SU-DHL-6 (cell line): Measurements from ENCODE around the gene KCNH1.

Source experiments
- H2AFZ ChIP-seq: fragments of 200-600 bp; sonication (generic); 2 replicates; pipeline ENCODE4 v1.6.1; 2014; ENCODE audit warnings: low read depth, mild to moderate bottlenecking, moderate library complexity, mixed read lengths, antibody characterized with exemption, low read length; ENCODE audit not compliant: severe bottlenecking
- H3F3A ChIP-seq: fragments of 200-600 bp; shearing (Covaris generic); 2 replicates; pipeline ENCODE4 v1.6.0; 2016; ENCODE audit warnings: antibody characterized with exemption, mild to moderate bottlenecking; ENCODE audit not compliant: insufficient read depth
- H3K27ac ChIP-seq: fragments of 200-600 bp; sonication (generic); 2 replicates; pipeline ENCODE4 v1.5.1; 2016; ENCODE audit warnings: low read depth, mild to moderate bottlenecking, low read length, moderate library complexity, mixed read lengths
- H3K27me3 ChIP-seq: fragments of 200-600 bp; sonication (generic), shearing (Covaris generic); 2 replicates; pipeline ENCODE4 v1.6.0; 2014; ENCODE audit warnings: mild to moderate bottlenecking, low read length
- H3K36me3 ChIP-seq: fragments of 200-600 bp; sonication (generic); 2 replicates; pipeline ENCODE4 v1.6.1; 2014; ENCODE audit warnings: mild to moderate bottlenecking, low read length, mixed read lengths
- H3K4me2 ChIP-seq: fragments of 300-600, 200-600 bp; shearing (Covaris generic), sonication (generic); 2 replicates; pipeline ENCODE4 v1.6.0; 2014; ENCODE audit warnings: low read length, low read depth, mild to moderate bottlenecking; ENCODE audit not compliant: poor library complexity, severe bottlenecking
- H3K4me3 ChIP-seq: fragments of 200-600 bp; sonication (generic); 2 replicates; pipeline ENCODE4 v1.5.1; 2014; ENCODE audit warnings: antibody characterized with exemption, low read length, mild to moderate bottlenecking, mixed read lengths; ENCODE audit not compliant: insufficient read depth, poor library complexity, severe bottlenecking
- H3K79me2 ChIP-seq: fragments of 200-600 bp; sonication (generic); 2 replicates; pipeline ENCODE4 v1.6.1; 2014; ENCODE audit warnings: mild to moderate bottlenecking, low read length, moderate library complexity; ENCODE audit not compliant: insufficient read depth
- H3K9ac ChIP-seq: fragments of 200-600 bp; sonication (generic); 2 replicates; pipeline ENCODE4 v1.7.0; 2014; ENCODE audit warnings: mild to moderate bottlenecking, low read length
- H3K9me2 ChIP-seq: fragments of 200-600 bp; sonication (generic); replicated peaks from 2 replicates; pipeline ENCODE4 v1.6.1; 2014; ENCODE audit warnings: low read length; ENCODE audit not compliant: insufficient read depth
- H3K9me3 ChIP-seq: fragments of 200-600 bp; sonication (generic); 2 replicates; pipeline ENCODE4 v1.6.1; 2014; ENCODE audit warnings: low read length, mixed read lengths; ENCODE audit not compliant: insufficient read depth
- H4K20me1 ChIP-seq: fragments of 200-600 bp; sonication (generic); 2 replicates; pipeline ENCODE4 v1.6.1; 2014; ENCODE audit warnings: low read depth, mild to moderate bottlenecking, antibody characterized with exemption, low read length, moderate library complexity, mixed read lengths
- EZH2phosphoT487 ChIP-seq: fragments of 200-600 bp; sonication (generic), shearing (Covaris generic); conservative IDR thresholded peaks from 2 replicates; pipeline ENCODE4 v1.6.1; 2018; ENCODE audit warnings: mild to moderate bottlenecking, antibody characterized with exemption, low read length, moderate library complexity, mixed read lengths
- TF ChIP-seq, protein P1 (sequence below): fragments of 200-600 bp; sonication (generic); IDR thresholded peaks from one replicate; pipeline ENCODE4 v1.5.1; 2017; ENCODE audit warnings: antibody characterized with exemption, mild to moderate bottlenecking, low read length, moderate library complexity; ENCODE audit not compliant: insufficient read depth, poor library complexity, severe bottlenecking

Gene KCNH1

GRCh38 chr1:210723646-210724045 is 410.3 kb downstream of the KCNH1 start:
- Histone ChIP-seq H3F3A (no peaks in the 10 kb centered on the region), H3K27ac (no peak overlapping the region), H3K4me3 (no peak overlapping the region), H2AFZ (no peak overlapping the region), H4K20me1 (no peaks in the 10 kb centered on the region), H3K79me2 (no peaks in the 10 kb centered on the region), H3K4me2 (no peak overlapping the region), H3K27me3 (no peaks in the 10 kb centered on the region), H3K36me3 (no peaks in the 10 kb centered on the region), H3K9me3 (no peaks in the 10 kb centered on the region), H3K9me2 (no peaks in the 10 kb centered on the region), H3K9ac (no peak overlapping the region)
- TF ChIP-seq, protein P1, sequence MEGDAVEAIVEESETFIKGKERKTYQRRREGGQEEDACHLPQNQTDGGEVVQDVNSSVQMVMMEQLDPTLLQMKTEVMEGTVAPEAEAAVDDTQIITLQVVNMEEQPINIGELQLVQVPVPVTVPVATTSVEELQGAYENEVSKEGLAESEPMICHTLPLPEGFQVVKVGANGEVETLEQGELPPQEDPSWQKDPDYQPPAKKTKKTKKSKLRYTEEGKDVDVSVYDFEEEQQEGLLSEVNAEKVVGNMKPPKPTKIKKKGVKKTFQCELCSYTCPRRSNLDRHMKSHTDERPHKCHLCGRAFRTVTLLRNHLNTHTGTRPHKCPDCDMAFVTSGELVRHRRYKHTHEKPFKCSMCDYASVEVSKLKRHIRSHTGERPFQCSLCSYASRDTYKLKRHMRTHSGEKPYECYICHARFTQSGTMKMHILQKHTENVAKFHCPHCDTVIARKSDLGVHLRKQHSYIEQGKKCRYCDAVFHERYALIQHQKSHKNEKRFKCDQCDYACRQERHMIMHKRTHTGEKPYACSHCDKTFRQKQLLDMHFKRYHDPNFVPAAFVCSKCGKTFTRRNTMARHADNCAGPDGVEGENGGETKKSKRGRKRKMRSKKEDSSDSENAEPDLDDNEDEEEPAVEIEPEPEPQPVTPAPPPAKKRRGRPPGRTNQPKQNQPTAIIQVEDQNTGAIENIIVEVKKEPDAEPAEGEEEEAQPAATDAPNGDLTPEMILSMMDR: no peak
- no peak for TF ChIP-seq EZH2phosphoT487

DNA sequence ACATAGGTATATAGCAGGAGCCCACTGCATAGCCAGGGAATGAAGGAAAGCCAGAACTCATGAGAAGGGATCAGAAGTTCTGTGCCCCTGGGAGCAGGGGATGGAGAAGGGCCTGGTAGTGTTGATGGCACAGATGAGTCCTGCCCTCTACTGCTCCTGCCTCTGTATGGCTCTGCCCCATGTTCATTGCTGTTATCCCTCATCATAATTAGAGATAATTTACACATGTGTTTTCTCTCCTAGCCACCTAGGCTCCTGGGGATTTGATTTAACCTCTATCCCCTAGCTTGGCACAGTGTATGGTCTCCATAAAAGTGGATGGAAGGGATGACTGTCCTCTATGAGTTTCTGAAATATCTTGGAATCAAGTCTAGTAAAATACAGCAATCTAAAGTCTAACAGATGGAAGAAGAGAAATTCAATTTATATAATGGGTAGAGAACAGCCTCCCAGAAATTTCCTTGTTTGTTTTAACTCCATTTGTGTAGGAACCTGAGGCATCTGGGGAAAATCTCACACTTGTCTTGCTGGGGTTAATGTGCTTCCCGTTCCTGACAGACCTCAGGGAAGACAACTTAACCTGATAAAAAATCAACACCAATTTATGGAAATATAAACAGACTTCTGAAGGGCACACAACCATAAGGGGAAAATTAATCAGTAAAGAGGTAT is 411.4 kb downstream of the KCNH1 start:
- no peak for TF ChIP-seq EZH2phosphoT487
- TF ChIP-seq, protein P1: no peak
- no peaks in the 10 kb centered on the region for H3K36me3 ChIP-seq
- H4K20me1 ChIP-seq: no peaks in the 10 kb centered on the region
- no peaks in the 10 kb centered on the region for H3K79me2 ChIP-seq
- H3K9ac ChIP-seq: no peak overlapping the region
- H3K9me3 ChIP-seq: no peaks in the 10 kb centered on the region
- H3K27ac ChIP-seq: no peak overlapping the region
- no peak overlapping the region for H3K4me2 ChIP-seq
- H3F3A ChIP-seq: no peaks in the 10 kb centered on the region
- no peaks in the 10 kb centered on the region for H3K27me3 ChIP-seq
- H3K9me2 ChIP-seq: no peaks in the 10 kb centered on the region
- H3K4me3 ChIP-seq: no peak overlapping the region
- no peak overlapping the region for H2AFZ ChIP-seq

DNA sequence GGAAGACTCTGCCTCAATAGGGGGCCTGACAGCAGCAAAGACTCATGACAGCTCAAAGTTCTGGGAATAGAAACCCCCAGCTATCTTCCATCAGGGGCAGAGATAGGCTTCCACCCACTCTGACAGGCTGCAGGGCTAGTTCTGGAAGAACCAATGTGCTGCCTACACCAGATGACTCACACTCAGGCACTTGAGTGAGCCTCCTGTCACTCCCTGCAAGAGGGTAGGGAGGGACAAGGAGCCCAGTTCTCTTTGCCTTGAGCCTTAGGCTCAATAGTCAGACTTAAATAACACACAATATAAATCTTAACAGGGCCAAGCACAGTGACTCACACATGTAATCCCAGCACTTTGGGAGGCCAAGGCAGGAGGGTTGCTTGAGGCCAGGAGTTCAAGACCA is 418.9 kb downstream of the KCNH1 start:
- H3K36me3 ChIP-seq: no peaks in the 10 kb centered on the region
- no peaks in the 10 kb centered on the region for H3K27me3 ChIP-seq
- H3F3A ChIP-seq: no peaks in the 10 kb centered on the region
- H3K9me3 ChIP-seq: no peaks in the 10 kb centered on the region
- H4K20me1 ChIP-seq: no peaks in the 10 kb centered on the region
- H2AFZ ChIP-seq: no peak overlapping the region
- H3K4me2 ChIP-seq: no peak overlapping the region
- no peak overlapping the region for H3K27ac ChIP-seq
- TF ChIP-seq, protein P1: no peak
- no peak for TF ChIP-seq EZH2phosphoT487
- no peaks in the 10 kb centered on the region for H3K9me2 ChIP-seq
- H3K79me2 ChIP-seq: no peaks in the 10 kb centered on the region
- no peak overlapping the region for H3K4me3 ChIP-seq
- no peak overlapping the region for H3K9ac ChIP-seq
